Endothelial cell of umbilical vein (primary cell): ENCODE data around the gene ASZ1. TPM values are rescaled to one million over a fixed set of nuclear protein-coding genes. Genes with fewer than 3 reads are reported as not detected.

ENCODE experiments used
- BruUV-seq: library from RNA; stranded (reverse); fragments of 400-500 nt; replicated peaks from 2 replicates; lab custom pipeline; 2021; lab: Mats Ljungman, UMichigan
- CTCF ChIA-PET: fragments of 300-600, 350-600 bp; sonication (Branson Sonifier 250); formaldehyde crosslinking; loops from one replicate; lab custom pipeline; 2021; ENCODE audit warnings: antibody characterized with exemption, inconsistent platforms; lab: Charles Lee
- POLR2A ChIA-PET: fragments of 300-600, 350-600 bp; sonication (Branson Sonifier 250); formaldehyde crosslinking; loops from one replicate; lab custom pipeline; 2021; ENCODE audit warnings: antibody characterized with exemption, inconsistent platforms; lab: Charles Lee
- DNase-seq: peaks from one replicate; pipeline ENCODE4 v3.0.0-alpha.2; 2011; ENCODE audit warnings: low read depth, low spot score
- FAIRE-seq: peaks from 2 replicates; lab custom pipeline; 2011; peaks lifted over from hg19 to GRCh38; lab: Jason Lieb, UNC
- H2AFZ ChIP-seq: 2 replicates; pipeline ENCODE4 v1.6.0; 2012; ENCODE audit warnings: low read depth, low read length, control low read depth, inconsistent platforms
- H3K27ac ChIP-seq: 2 replicates; pipeline ENCODE4 v1.5.1; 2011; ENCODE audit warnings: low read depth, mild to moderate bottlenecking, control low read depth, low read length, moderate library complexity; ENCODE audit not compliant: insufficient read depth
- H3K27me3 ChIP-seq, 2 experiments: 2 replicates each; pipeline versions ENCODE4 v1.6.0 to v1.6.1; 2011; ENCODE audit warnings: low read length in 2 of 2, mixed read lengths in 1 of 2; ENCODE audit not compliant: control insufficient read depth in 2 of 2, insufficient read depth in 2 of 2
- H3K36me3 ChIP-seq, 2 experiments: 2 replicates in 1 of 2; 3 replicates in 1 of 2; pipeline ENCODE4 v1.5.1; 2011; ENCODE audit warnings: low read length in 2 of 2, mild to moderate bottlenecking in 1 of 2, moderate library complexity in 1 of 2; ENCODE audit not compliant: control insufficient read depth in 2 of 2, insufficient read depth in 2 of 2; ENCODE audit errors: extremely low read depth in 1 of 2
- H3K4me1 ChIP-seq: 3 replicates; pipeline ENCODE4 v1.5.1; 2011; ENCODE audit warnings: mild to moderate bottlenecking, low read length; ENCODE audit not compliant: control insufficient read depth, insufficient read depth; ENCODE audit errors: extremely low read depth
- H3K4me2 ChIP-seq: 2 replicates; pipeline ENCODE4 v1.6.1; 2011; ENCODE audit warnings: low read length, control low read depth, mixed read lengths; ENCODE audit not compliant: insufficient read depth
- H3K4me3 ChIP-seq, 3 experiments: fragments of 200-600 bp in 1 of 3; sonication (generic), shearing (Covaris generic) in 1 of 3; replicated peaks in 1 of 3; 2 replicates each; pipeline ENCODE4 v1.5.1; 2011 to 2016; ENCODE audit warnings: control low read depth in 3 of 3, low read length in 3 of 3, mild to moderate bottlenecking in 2 of 3, inconsistent platforms in 1 of 3, low read depth in 1 of 3, moderate library complexity in 1 of 3; ENCODE audit not compliant: insufficient read depth in 1 of 3
- H3K79me2 ChIP-seq: 2 replicates; pipeline ENCODE4 v1.6.0; 2012; ENCODE audit warnings: low read length, inconsistent platforms; ENCODE audit not compliant: control insufficient read depth, insufficient read depth
- H3K9ac ChIP-seq: replicated peaks from 2 replicates; pipeline ENCODE3; 2011; ENCODE audit warnings: low read length, control low read depth; ENCODE audit not compliant: insufficient read depth; ENCODE audit errors: extremely low read depth
- H3K9me1 ChIP-seq: replicated peaks from 3 replicates; pipeline ENCODE4 v1.6.0; 2011; ENCODE audit warnings: mild to moderate bottlenecking, low read length; ENCODE audit not compliant: control insufficient read depth, insufficient read depth; ENCODE audit errors: extremely low read depth
- H3K9me3 ChIP-seq: replicated peaks from 2 replicates; pipeline ENCODE4 v1.5.1; 2012; ENCODE audit warnings: low read length, inconsistent platforms; ENCODE audit not compliant: control insufficient read depth, insufficient read depth
- H4K20me1 ChIP-seq: replicated peaks from 2 replicates; pipeline ENCODE3; 2011; ENCODE audit warnings: mild to moderate bottlenecking, low read length; ENCODE audit not compliant: control insufficient read depth, insufficient read depth; ENCODE audit errors: extremely low read depth
- CTCF ChIP-seq, 2 donors: IDR thresholded peaks; 1 replicate in 1 of 2; 2 replicates in 1 of 2; pipeline ENCODE4 v1.5.1; 2011; ENCODE audit warnings: low read length in 2 of 2, mild to moderate bottlenecking in 2 of 2, moderate library complexity in 2 of 2, control low read depth in 1 of 2, inconsistent platforms in 1 of 2, low read depth in 1 of 2; ENCODE audit not compliant: insufficient read depth in 1 of 2; ENCODE audit errors: extremely low read depth in 1 of 2
- EZH2 ChIP-seq: IDR thresholded peaks from 2 replicates; pipeline ENCODE4 v1.6.1; 2012; ENCODE audit warnings: borderline replicate concordance, low read depth, mild to moderate bottlenecking, moderate library complexity, low read length, inconsistent platforms; ENCODE audit not compliant: severe bottlenecking
- FOS ChIP-seq: IDR thresholded peaks from 2 replicates; pipeline ENCODE4 v1.6.1; 2011; ENCODE audit warnings: mild to moderate bottlenecking, low read length, moderate library complexity, borderline replicate concordance; ENCODE audit not compliant: insufficient read depth
- GATA2 ChIP-seq: IDR thresholded peaks from 2 replicates; pipeline ENCODE4 v1.7.0; 2011; ENCODE audit warnings: low read depth, mild to moderate bottlenecking, moderate library complexity, mixed read lengths, low read length; ENCODE audit not compliant: insufficient read length, insufficient read depth
- JUN ChIP-seq: IDR thresholded peaks from 2 replicates; pipeline ENCODE4 v1.6.1; 2011; ENCODE audit warnings: borderline replicate concordance, low read depth; ENCODE audit not compliant: insufficient read length, insufficient read depth
- MAX ChIP-seq: IDR thresholded peaks from 2 replicates; pipeline ENCODE4 v1.6.1; 2011; ENCODE audit not compliant: insufficient read depth, insufficient read length
- MYC ChIP-seq: IDR thresholded peaks from one replicate; pipeline ENCODE4 v1.6.1; 2011; ENCODE audit warnings: mild to moderate bottlenecking, low read depth, low read length
- POLR2A ChIP-seq: IDR thresholded peaks from 2 replicates; pipeline ENCODE4 v1.6.1; 2012; ENCODE audit warnings: low read depth, mild to moderate bottlenecking, control low read depth, low read length
- POLR2AphosphoS5 ChIP-seq: IDR thresholded peaks from 2 replicates; pipeline ENCODE4 v1.6.1; 2012; ENCODE audit warnings: low read depth, mild to moderate bottlenecking, control low read depth, low read length, moderate library complexity; ENCODE audit not compliant: insufficient read depth
- dilution Hi-C: fragments of 300-500 bp; cut with MboI; formaldehyde crosslinking; loops from one replicate; pipeline ENCODE4 v1.15.0; 2019; ENCODE audit warnings: low sequenced_read_pairs; ENCODE audit not compliant: extremely low pct_ligation_motif_present
- intact Hi-C: fragments of 100-400 bp; cut with micrococcal nuclease; formaldehyde crosslinking; loops from one replicate; pipeline ENCODE4 v1.10.0; 2022
- polyA plus RNA-seq, 4 experiments: library from polyadenylated mRNA; depleted of rRNA in 3 of 4; stranded (reverse) in 3 of 4; unstranded in 1 of 4; fragments of >200 nt; gene quantifications; 2 replicates each; pipeline versions ENCODE4 v1.2.1 to v1.2.3, GENCODE V29; 2011 to 2012; ENCODE audit warnings: missing spikeins in 1 of 4
- total RNA-seq: library from RNA; stranded (reverse); gene quantifications from 2 replicates; pipeline ENCODE4 v1.2.3, GENCODE V29; 2021

The ASZ1 gene
- total and polyA plus RNA-seq, 2 donors (not counting 3 experiments of a cell fraction or from before 2014, with no cell fraction given), result not detected

GRCh38 chr7:117313582-117313981 is 113.7 kb downstream of the ASZ1 start:
- intact Hi-C loops, result loop anchor here (2.0 to 5.0 kb wide), 2 partner anchors 74 to 101 kb away; no protein-coding TSS in a partner anchor
- FAIRE-seq, result no peak
- H3K9ac ChIP-seq, result no peak overlapping the region
- TF ChIP-seq POLR2A, result no peak
- no peak for TF ChIP-seq MAX
- TF ChIP-seq CTCF (IDR thresholded peaks at IDR 0.05; ENCODE audit: extremely low read depth in 1 of 2, insufficient read depth in 1 of 2, low read depth in 1 of 2, low read length in 2 of 2), result no peak
- TF ChIP-seq POLR2AphosphoS5, result no peak
- TF ChIP-seq JUN, result no peak
- TF ChIP-seq FOS, result no peak
- no peak for TF ChIP-seq MYC
- no peak for TF ChIP-seq EZH2
- TF ChIP-seq GATA2, result no peak
- H3K27me3 ChIP-seq, result peaks cover 13% of the 10 kb centered on the region in 2 experiments
- no peaks in the 10 kb centered on the region for H3K9me1 ChIP-seq
- no peak overlapping the region for H3K27ac ChIP-seq
- no peaks in the 10 kb centered on the region for H3K36me3 ChIP-seq
- no peak for DNase-seq
- H3K9me3 ChIP-seq, result no peaks in the 10 kb centered on the region
- no TSS peak for BruUV-seq
- CTCF ChIA-PET, result no interaction called here
- H3K4me3 ChIP-seq, result no peak overlapping the region
- dilution Hi-C loops, result no loop called here
- H3K4me2 ChIP-seq, result no peak overlapping the region
- H3K4me1 ChIP-seq, result no peaks in the 10 kb centered on the region
- no peak overlapping the region for H2AFZ ChIP-seq
- POLR2A ChIA-PET, result no interaction called here
- no peaks in the 10 kb centered on the region for H4K20me1 ChIP-seq
- no peaks in the 10 kb centered on the region for H3K79me2 ChIP-seq

Other genes with a start within 250 kb of the ASZ1 start
- gene WNT2, start 104.4 kb downstream of the ASZ1 start, total RNA-seq, result not detected in 2 replicates
- not detected in 2 replicates for gene WNT2, start 104.4 kb downstream of the ASZ1 start, polyA plus RNA-seq
- gene CFTR, start 52.5 kb upstream of the ASZ1 start, total RNA-seq, result not detected in 2 replicates
- 0.03 TPM in 1 of 2 replicates, not detected in the other for gene CFTR, start 52.5 kb upstream of the ASZ1 start, polyA plus RNA-seq